ENCODE measurements around the gene ALPL. TPM values are rescaled to one million over a fixed set of nuclear protein-coding genes. Genes with fewer than 3 reads are reported as not detected.

Gene ALPL
- total and polyA plus RNA-seq, 10 of the 15 experiments (the other 5 are each of a cell fraction or from before 2014, with no cell fraction given): 0.07 to 0.59 (median 0.31) TPM; not detected in 2

- in situ Hi-C loops (cut with MboI) (no loop called here), intact Hi-C loops (cut with micrococcal nuclease; ENCODE audit: unreplicated experiment) (loop anchor here (10.0 kb wide), 1 partner anchor 203 kb away; no protein-coding TSS in a partner anchor)
- no peak for TF ChIP-seq NFIC (IDR thresholded peaks at IDR 0.05; ENCODE audit: low read depth, low read length)
- TF ChIP-seq TAF1 (IDR thresholded peaks at IDR 0.05; ENCODE audit: borderline replicate concordance, low read depth, low read length): no peak
- TF ChIP-seq ETV6 (conservative IDR thresholded peaks at IDR 0.05 in 1 of 2, IDR thresholded peaks at IDR 0.05 in 1 of 2; ENCODE audit: borderline replicate concordance in 1 of 2, low read depth in 1 of 2): no peak
- ChIA-PET CTCF (no interaction called here), SMC1A (ENCODE audit: uncharacterized antibody, unreplicated experiment) (no interaction called here), POLR2A (no interaction called here), RAD21 (ENCODE audit: unreplicated experiment) (no interaction called here)
- no peak overlapping the region for H3K4me3 ChIP-seq
- H3K27ac ChIP-seq (ENCODE audit: control insufficient read depth, insufficient read depth): no peak overlapping the region
- H3K4me2 ChIP-seq (ENCODE audit: control insufficient read depth, insufficient read depth): no peak overlapping the region
- BruUV-seq (replicated peaks): no TSS peak
- no peak for FAIRE-seq
- no peak for DNase-seq (ENCODE audit: low read depth, low spot score)
- H3K9me3 ChIP-seq (replicated peaks; ENCODE audit: control insufficient read depth, insufficient read depth, low read length): no peaks in the 10 kb centered on the region
- no peaks in the 10 kb centered on the region for H3K36me3 ChIP-seq (ENCODE audit: control insufficient read depth in 2 of 2, insufficient read depth in 2 of 2, low read length in 1 of 2)
- no peak overlapping the region for H3K9ac ChIP-seq (ENCODE audit: control insufficient read depth, insufficient read depth, low read length)
- no peaks in the 10 kb centered on the region for H3K4me1 ChIP-seq (ENCODE audit: control insufficient read depth, insufficient read depth, low read length)
- H3K27me3 ChIP-seq (replicated peaks in 1 of 2; ENCODE audit: control insufficient read depth in 2 of 2, insufficient read depth in 2 of 2, low read length in 1 of 2): no peaks in the 10 kb centered on the region; a peak in 3 of 4 replicates
- no peak for ATAC-seq
- no peaks in the 10 kb centered on the region for H3K79me2 ChIP-seq (ENCODE audit: control insufficient read depth, insufficient read depth, low read length)
- no peaks in the 10 kb centered on the region for H4K20me1 ChIP-seq (ENCODE audit: control insufficient read depth, insufficient read depth)
- WGBS (ENCODE audit: insufficient coverage, insufficient replicate concordance, low lambda C conversion rate, missing lambda C conversion rate): 47% methylated on average over 9 of the region's 9 CpGs
- H2AFZ ChIP-seq (ENCODE audit: control insufficient read depth, low read depth, low read length): no peak overlapping the region
These were observed 68.7 kb downstream of the ALPL start for GRCh38 chr1:21577933-21578332.

- CTCF ChIA-PET: interaction anchor here (0.7 kb wide), 1 partner anchor 872 kb away, joined by 3 read pairs; no protein-coding TSS in a partner anchor
- H3K9me3 ChIP-seq (replicated peaks; ENCODE audit: control insufficient read depth, insufficient read depth, low read length): no peaks in the 10 kb centered on the region
- no peaks in the 10 kb centered on the region for H3K4me1 ChIP-seq (ENCODE audit: control insufficient read depth, insufficient read depth, low read length)
- DNase-seq (ENCODE audit: low read depth, low spot score) (no peak), FAIRE-seq (no peak), ATAC-seq (no peak)
- RAD21 ChIA-PET (ENCODE audit: unreplicated experiment): no interaction called here
- no peaks in the 10 kb centered on the region for H4K20me1 ChIP-seq (ENCODE audit: control insufficient read depth, insufficient read depth)
- in situ Hi-C loops (cut with MboI) (no loop called here), intact Hi-C loops (cut with micrococcal nuclease; ENCODE audit: unreplicated experiment) (loop anchor here (10.0 kb wide), 1 partner anchor 205 kb away; no protein-coding TSS in a partner anchor)
- H3K27me3 ChIP-seq (replicated peaks in 1 of 2; ENCODE audit: control insufficient read depth in 2 of 2, insufficient read depth in 2 of 2, low read length in 1 of 2): no peaks in the 10 kb centered on the region; a peak in 3 of 4 replicates
- no peaks in the 10 kb centered on the region for H3K36me3 ChIP-seq (ENCODE audit: control insufficient read depth in 2 of 2, insufficient read depth in 2 of 2, low read length in 1 of 2)
- H2AFZ ChIP-seq (ENCODE audit: control insufficient read depth, low read depth, low read length): no peak overlapping the region
- no peak overlapping the region for H3K4me3 ChIP-seq
- POLR2A ChIA-PET: interaction anchor here (1.1 kb wide), 1 partner anchor 8 kb away, joined by 5 read pairs; no protein-coding TSS in a partner anchor
- BruUV-seq (replicated peaks): no TSS peak
- 2% methylated on average over 3 of the region's 3 CpGs for WGBS (ENCODE audit: insufficient coverage, insufficient replicate concordance, low lambda C conversion rate, missing lambda C conversion rate)
- H3K79me2 ChIP-seq (ENCODE audit: control insufficient read depth, insufficient read depth, low read length): no peaks in the 10 kb centered on the region
- no peak overlapping the region for H3K9ac ChIP-seq (ENCODE audit: control insufficient read depth, insufficient read depth, low read length)
- H3K27ac ChIP-seq (ENCODE audit: control insufficient read depth, insufficient read depth): no peak overlapping the region
- SMC1A ChIA-PET (ENCODE audit: uncharacterized antibody, unreplicated experiment): interaction anchor here (0.6 kb wide), 1 partner anchor 172 kb away, joined by 3 read pairs; no protein-coding TSS in a partner anchor
- H3K4me2 ChIP-seq (ENCODE audit: control insufficient read depth, insufficient read depth): no peak overlapping the region
- TF ChIP-seq NBN (IDR thresholded peaks at IDR 0.05) (no peak), BCL3 (IDR thresholded peaks at IDR 0.05; ENCODE audit: borderline replicate concordance, insufficient read depth, low read depth, low read length, poor library complexity, severe bottlenecking) (no peak), SREBF1 (IDR thresholded peaks at IDR 0.05; ENCODE audit: low read length) (no peak), CTCF (IDR thresholded peaks at IDR 0.05 in 2 of 3, conservative IDR thresholded peaks at IDR 0.05 in 1 of 3; ENCODE audit: control insufficient read depth in 2 of 3, extremely low read depth in 1 of 3, insufficient read depth in 1 of 3, low read depth in 3 of 3, low read length in 3 of 3) (no peak), IKZF1 (conservative IDR thresholded peaks at IDR 0.05) (no peak), SMC3 (IDR thresholded peaks at IDR 0.05; ENCODE audit: borderline replicate concordance, low read length) (no peak), TCF7 (IDR thresholded peaks at IDR 0.05; ENCODE audit: borderline replicate concordance) (no peak), ETV6 (conservative IDR thresholded peaks at IDR 0.05 in 1 of 2, IDR thresholded peaks at IDR 0.05 in 1 of 2; ENCODE audit: borderline replicate concordance in 1 of 2, low read depth in 1 of 2) (no peak), ASH2L (IDR thresholded peaks at IDR 0.05; ENCODE audit: borderline replicate concordance, low read depth) (no peak), MXI1 (IDR thresholded peaks at IDR 0.05; ENCODE audit: low read depth, low read length) (no peak)
These were observed 70.6 kb downstream of the ALPL start for GRCh38 chr1:21579791-21580190.

Data from GM12878 (cell line).